K562 (cell line): ENCODE data around the gene GLT6D1. TPM values are rescaled to one million over a fixed set of nuclear protein-coding genes. Genes with fewer than 3 reads are reported as not detected.

Experiments used
- ATAC-seq: fragments of 200-7000 bp; cut with Tn5 transposase; 3 replicates; pipeline ENCODE4 v1.9.1; 2020; ENCODE audit warnings: moderate library complexity
- BruUV-seq: library from RNA; stranded (reverse); fragments of 400-500 nt; replicated peaks from 2 replicates; lab custom pipeline; 2021; lab: Mats Ljungman, UMichigan
- CTCF ChIA-PET: fragments of 300-600 bp; formaldehyde crosslinking; extraction: SDS; loops from one replicate; lab custom pipeline; 2021; ENCODE audit warnings: low intra/inter-chr PET ratio; lab: Yijun Ruan, JAX
- POLR2A ChIA-PET: fragments of 300-600, 350-650 bp; sonication (Branson Sonifier 250); formaldehyde crosslinking; extraction: SDS; loops from one replicate; lab custom pipeline; 2021; ENCODE audit warnings: antibody characterized with exemption, inconsistent platforms; lab: Yijun Ruan, JAX
- DNase-seq, 4 experiments: peaks; one replicate each; pipeline versions ENCODE4 v3.0.0 to v3.0.0-alpha.2; 2011 to 2018; ENCODE audit warnings: low spot score in 3 of 4, mixed read lengths in 3 of 4; ENCODE audit errors: extremely low read depth in 1 of 4
- FAIRE-seq: peaks from 2 replicates; lab custom pipeline; 2011; peaks lifted over from hg19 to GRCh38; lab: Jason Lieb, UNC
- H2AFZ ChIP-seq: 2 replicates; pipeline ENCODE4 v1.6.0; 2011; ENCODE audit warnings: low read depth, low read length, control low read depth, inconsistent platforms
- H3K27ac ChIP-seq: fragments of 200-600 bp; 3 replicates; pipeline ENCODE4 v1.8.0; 2011; ENCODE audit warnings: low read depth, mild to moderate bottlenecking, control low read depth, inconsistent platforms, low read length, moderate library complexity, mixed read lengths; ENCODE audit errors: extremely low read depth
- H3K27me3 ChIP-seq, 2 experiments: fragments of 300-600 bp in 1 of 2; 2 replicates in 1 of 2; 3 replicates in 1 of 2; pipeline versions ENCODE4 v1.6.0 to v1.8.0; 2011; ENCODE audit warnings: inconsistent platforms in 2 of 2, low read length in 2 of 2, mild to moderate bottlenecking in 1 of 2, mixed read lengths in 1 of 2, moderate library complexity in 1 of 2; ENCODE audit not compliant: control insufficient read depth in 2 of 2, insufficient read depth in 2 of 2
- H3K36me3 ChIP-seq: fragments of 300-600 bp; 3 replicates; pipeline ENCODE4 v1.8.0; 2011; ENCODE audit warnings: mild to moderate bottlenecking, low read length, inconsistent platforms; ENCODE audit not compliant: control insufficient read depth, insufficient read depth
- H3K4me1 ChIP-seq, 2 experiments: fragments of 200-600 bp in 1 of 2; replicated peaks in 1 of 2; 2 replicates in 1 of 2; 3 replicates in 1 of 2; pipeline versions ENCODE4 v1.5.1 to v1.8.0; 2011; ENCODE audit warnings: inconsistent platforms in 2 of 2, low read length in 2 of 2, mild to moderate bottlenecking in 1 of 2, mixed read lengths in 1 of 2, moderate library complexity in 1 of 2; ENCODE audit not compliant: control insufficient read depth in 2 of 2, insufficient read depth in 2 of 2
- H3K4me2 ChIP-seq: 2 replicates; pipeline ENCODE4 v1.6.1; 2011; ENCODE audit warnings: low read length, control low read depth, inconsistent platforms, mixed read lengths; ENCODE audit not compliant: insufficient read depth
- H3K4me3 ChIP-seq: fragments of 200-600 bp; sonication (generic), shearing (Covaris generic); 2 replicates; pipeline ENCODE4 v1.5.1; 2016; ENCODE audit warnings: control low read depth, inconsistent platforms
- H3K79me2 ChIP-seq: fragments of 200-600 bp; 3 replicates; pipeline ENCODE4 v1.8.0; 2011; ENCODE audit warnings: low read length, inconsistent platforms; ENCODE audit not compliant: control insufficient read depth, insufficient read depth
- H3K9ac ChIP-seq, 2 experiments: 2 replicates each; pipeline versions ENCODE4 v1.6.0 to v1.6.1; 2011; ENCODE audit warnings: low read depth in 2 of 2, low read length in 2 of 2, control low read depth in 1 of 2, inconsistent platforms in 1 of 2, mild to moderate bottlenecking in 1 of 2, mixed read lengths in 1 of 2; ENCODE audit not compliant: insufficient read depth in 1 of 2
- H3K9me1 ChIP-seq: one replicate; pipeline ENCODE4 v1.6.0; 2011; ENCODE audit warnings: inconsistent platforms, mild to moderate bottlenecking, low read length, moderate library complexity; ENCODE audit not compliant: control insufficient read depth, insufficient read depth
- H3K9me3 ChIP-seq: replicated peaks from 2 replicates; pipeline ENCODE4 v1.5.1; 2011; ENCODE audit warnings: low read depth, low read length, inconsistent platforms; ENCODE audit not compliant: control insufficient read depth, insufficient read depth
- H4K20me1 ChIP-seq: replicated peaks from 2 replicates; pipeline ENCODE4 v1.6.1; 2011; ENCODE audit warnings: low read length, inconsistent platforms, mixed read lengths; ENCODE audit not compliant: control insufficient read depth, insufficient read depth
- ARID1B ChIP-seq: fragments of 450-650 bp; IDR thresholded peaks from 2 replicates; pipeline ENCODE4 v1.6.1; 2016; ENCODE audit warnings: antibody characterized with exemption, mild to moderate bottlenecking, inconsistent platforms
- CBFA2T3 ChIP-seq: fragments of 450-650 bp; IDR thresholded peaks from 2 replicates; pipeline ENCODE4 v1.6.1; 2017
- CC2D1A ChIP-seq: fragments of 450-650 bp; IDR thresholded peaks from 2 replicates; pipeline ENCODE4 v1.6.1; 2017; ENCODE audit warnings: mild to moderate bottlenecking
- CTBP1 ChIP-seq: fragments of 450-650 bp; IDR thresholded peaks from 2 replicates; pipeline ENCODE4 v1.6.1; 2016; ENCODE audit warnings: borderline replicate concordance
- DPF2 ChIP-seq: fragments of 450-650 bp; IDR thresholded peaks from 2 replicates; pipeline ENCODE4 v1.6.1; 2016
- FOSL1 ChIP-seq: fragments of 200-800 bp; sonication (Bioruptor generic); conservative IDR thresholded peaks from 2 replicates; pipeline ENCODE4 v1.6.1; 2016; ENCODE audit warnings: missing genetic modification characterization, missing compliant biosample characterization
- SMARCA4 ChIP-seq: fragments of 450-650 bp; IDR thresholded peaks from 2 replicates; pipeline ENCODE4 v1.6.1; 2016
- STAT5A ChIP-seq: IDR thresholded peaks from 2 replicates; pipeline ENCODE4 v1.6.1; 2012; ENCODE audit warnings: low read length, inconsistent platforms, borderline replicate concordance
- ZNF449 ChIP-seq: fragments of 250-450 bp; sonication (Bioruptor Pico); IDR thresholded peaks from 2 replicates; pipeline ENCODE4 v1.8.0; 2022; ENCODE audit warnings: moderate library complexity, mild to moderate bottlenecking, inconsistent platforms
- ZNF584 ChIP-seq: fragments of 200-800 bp; sonication (Bioruptor generic); IDR thresholded peaks from 2 replicates; pipeline ENCODE4 v1.6.1; 2016; ENCODE audit warnings: low read depth, mild to moderate bottlenecking, missing genetic modification characterization, missing compliant biosample characterization
- WGBS: fragments of 100-300 bp; shearing (Covaris generic); methylation state at CpG from one replicate; pipeline ENCODE4 v1.1.6; 2016; ENCODE audit warnings: low coverage, mixed read lengths; ENCODE audit not compliant: insufficient coverage; ENCODE audit errors: missing lambda C conversion rate; 5-methylcytosine and 5-hydroxymethylcytosine counted together
- in situ Hi-C: fragments of 300-500 bp; cut with MboI; formaldehyde crosslinking; loops from 4 replicates; pipeline ENCODE4 v1.15.0; 2018; ENCODE audit warnings: inconsistent platforms, mixed read lengths
- intact Hi-C: fragments of 100-400 bp; cut with micrococcal nuclease; formaldehyde crosslinking; loops from 2 replicates; pipeline ENCODE4 v1.14.2; 2022
- polyA plus RNA-seq, 8 experiments: library from polyadenylated mRNA; depleted of rRNA in 4 of 8; stranded (reverse) in 5 of 8; unstranded in 3 of 8; fragments of >200 nt; fragmentation: Nextera tagmentation in 2 of 8; fragmentation: Illumina TruSeq in 1 of 8; extraction: Ambion mirVana in 2 of 8; extraction: Trizol in 1 of 8; gene quantifications; 2 replicates each; pipeline versions ENCODE4 v1.2.1 to v1.2.3, GENCODE V29; 2011 to 2014; ENCODE audit warnings: inconsistent platforms in 1 of 8, missing spikeins in 1 of 8
- total RNA-seq, 7 experiments: library from RNA; depleted of rRNA in 6 of 7; stranded (reverse); fragments of >200 nt in 6 of 7; fragmentation: Illumina TruSeq in 2 of 7; extraction: Trizol in 2 of 7; gene quantifications; 2 replicates each; pipeline versions ENCODE4 v1.2.1 to v1.2.3, GENCODE V29; 2011 to 2021; ENCODE audit warnings: low replicate concordance in 1 of 7

The GLT6D1 gene
- total and polyA plus RNA-seq, 9 of the 15 experiments (the other 6 are each of a cell fraction or from before 2014, with no cell fraction given), result not detected

- intact Hi-C loops, result no loop called here
- BruUV-seq, result no TSS peak
- in situ Hi-C loops, result no loop called here
- no peak for FAIRE-seq
- Histone ChIP-seq H3K4me2 (no peak overlapping the region), H3K9me1 (no peaks in the 10 kb centered on the region), H3K36me3 (no peaks in the 10 kb centered on the region), H3K27me3 (peaks cover 0 to 79% of the 10 kb centered on the region in 2 experiments; a peak in 3 of 5 replicates), H2AFZ (no peak overlapping the region), H3K4me1 (peaks cover 10 to 47% of the 10 kb centered on the region in 2 experiments; a peak in 2 of 5 replicates), H3K27ac (no peak overlapping the region), H3K9me3 (no peaks in the 10 kb centered on the region), H3K79me2 (no peaks in the 10 kb centered on the region), H4K20me1 (0 out of 2 replicates have a peak, but pooled peaks cover 5% of the 10 kb centered on the region), H3K4me3 (no peak overlapping the region), H3K9ac (no peak overlapping the region)
- WGBS, result 15% methylated on average over 14 of the region's 16 CpGs
- ChIA-PET CTCF (no interaction called here), POLR2A (interaction anchor here (0.5 to 0.7 kb wide), 2 partner anchors 55 to 408 kb away, joined by 3 to 4 read pairs; no protein-coding TSS in a partner anchor)
- ATAC-seq, result no peak
- DNase-seq, result no peak
- TF ChIP-seq CC2D1A (no peak), STAT5A (no peak), SMARCA4 (peak; percentile 35; the same call in 1 of the 2 replicates), FOSL1 (tag) (peak; percentile 79), CBFA2T3 (peak; percentile 59), CTBP1 (0 out of 2 replicates have a peak, but pooled peaks have one; percentile 30), ZNF449 (CRISPR knock-in tag) (no peak), ZNF584 (CRISPR knock-in tag) (peak; percentile 42; the same call in 1 of the 2 replicates), ARID1B (peak; percentile 58), DPF2 (0 out of 2 replicates have a peak, but pooled peaks have one; percentile 27)
These were observed 54.4 kb downstream of the GLT6D1 start for GRCh38 chr9:135584934-135585333.
